HG03097 (cell line): Measurements from ENCODE around the gene GPC3.
"Not testable (repeated sequence)": the region's sequence is repeated elsewhere in the genome, so short reads cannot be mapped to it uniquely, and the experiment has no call there.

Experiments used
- ATAC-seq: cut with Tn5 transposase; IDR thresholded peaks from one replicate; pipeline ENCODE4 v1.9.1; 2021; ENCODE audit not compliant: unreplicated experiment, low FRiP score

GPC3 gene

GRCh38 chrX:133720269-133720668 is 265.1 kb downstream of the GPC3 start:
- not testable (repeated sequence) for ATAC-seq

- no peak for ATAC-seq
These were observed 269.7 kb downstream of the GPC3 start for GRCh38 chrX:133715715-133716114.

GRCh38 chrX:133709501-133709900 is 275.9 kb downstream of the GPC3 start:
- ATAC-seq: no peak

GRCh38 chrX:133706890-133707289 is 278.5 kb downstream of the GPC3 start:
- ATAC-seq: no peak

- ATAC-seq: no peak
These were observed 283.2 kb downstream of the GPC3 start for GRCh38 chrX:133702230-133702629.

GRCh38 chrX:133699023-133699728 is 286.2 kb downstream of the GPC3 start:
- no peak for ATAC-seq

GRCh38 chrX:133698298-133698697 is 287.1 kb downstream of the GPC3 start:
- ATAC-seq: no peak

GRCh38 chrX:133697656-133698055 is 287.7 kb downstream of the GPC3 start:
- ATAC-seq: no peak

GRCh38 chrX:133689997-133690599 is 295.3 kb downstream of the GPC3 start:
- no peak for ATAC-seq

- no peak for ATAC-seq
These were observed 299.6 kb downstream of the GPC3 start for GRCh38 chrX:133685822-133686221.

GRCh38 chrX:133681897-133682296 is 303.5 kb downstream of the GPC3 start:
- no peak for ATAC-seq

- ATAC-seq: no peak
These were observed 304.0 kb downstream of the GPC3 start for GRCh38 chrX:133681421-133681820.

GRCh38 chrX:133677123-133678063 is 308.0 kb downstream of the GPC3 start:
- ATAC-seq: no peak

- ATAC-seq: no peak
These were observed 308.9 kb downstream of the GPC3 start for GRCh38 chrX:133676344-133677122.

- ATAC-seq: no peak
These were observed 310.5 kb downstream of the GPC3 start for GRCh38 chrX:133674726-133675470.

- ATAC-seq: no peak
These were observed 315.0 kb downstream of the GPC3 start for GRCh38 chrX:133670383-133670782.

- ATAC-seq: no peak
These were observed 316.2 kb downstream of the GPC3 start for GRCh38 chrX:133669214-133669613.

- no peak for ATAC-seq
These were observed 317.0 kb downstream of the GPC3 start for GRCh38 chrX:133668225-133668931.

- ATAC-seq: no peak
These were observed 319.1 kb downstream of the GPC3 start for GRCh38 chrX:133666256-133666655.
